Naive thymus-derived CD4-positive, alpha-beta T cell (primary cell): ENCODE results near the gene DNAJC17. TPM values are rescaled to one million over a fixed set of nuclear protein-coding genes. Genes with fewer than 3 reads are reported as not detected.

ENCODE experiments used
- ATAC-seq: fragments of 150-1000 bp; cut with Tn5 transposase; 2 replicates; pipeline ENCODE4 v1.10.0; 2021; ENCODE audit warnings: mild to moderate bottlenecking, moderate library complexity
- CTCF ChIA-PET: fragments of 350-600 bp; sonication (Branson Sonifier 250); formaldehyde crosslinking; loops from one replicate; lab custom pipeline; 2021; ENCODE audit warnings: antibody characterized with exemption; lab: Charles Lee
- POLR2A ChIA-PET: fragments of 350-600 bp; sonication (Branson Sonifier 250); formaldehyde crosslinking; loops from one replicate; lab custom pipeline; 2021; ENCODE audit warnings: antibody characterized with exemption, inconsistent platforms; lab: Charles Lee
- DNase-seq, 9 donors: peaks; one replicate each; pipeline versions ENCODE4 v3.0.0 to v3.0.0-alpha.2; 2020 to 2022; ENCODE audit warnings: mixed read lengths in 1 of 9
- H3K27ac ChIP-seq: one replicate; pipeline ENCODE4 v1.7.0; 2013; ENCODE audit warnings: mild to moderate bottlenecking, low read depth, low read length, moderate library complexity
- H3K27me3 ChIP-seq, 2 donors: one replicate each; pipeline ENCODE4 v1.7.0; 2013; ENCODE audit warnings: low read length in 2 of 2, mild to moderate bottlenecking in 2 of 2, moderate library complexity in 2 of 2; ENCODE audit not compliant: control insufficient read depth in 2 of 2, insufficient read depth in 2 of 2
- H3K36me3 ChIP-seq, 3 experiments: 1 replicate in 2 of 3; 2 replicates in 1 of 3; pipeline ENCODE4 v1.7.0; 2013; ENCODE audit warnings: low read length in 3 of 3, mild to moderate bottlenecking in 3 of 3, moderate library complexity in 1 of 3; ENCODE audit not compliant: insufficient read depth in 3 of 3, control insufficient read depth in 2 of 3
- H3K4me1 ChIP-seq, 2 donors: one replicate each; pipeline ENCODE4 v1.7.0; 2013; ENCODE audit warnings: low read length in 2 of 2, mild to moderate bottlenecking in 2 of 2, moderate library complexity in 1 of 2; ENCODE audit not compliant: control insufficient read depth in 2 of 2, insufficient read depth in 2 of 2
- H3K4me3 ChIP-seq: 2 replicates; pipeline ENCODE4 v1.7.0; 2013; ENCODE audit warnings: mild to moderate bottlenecking, low read length
- H3K9me3 ChIP-seq, 3 experiments: 1 replicate in 2 of 3; 2 replicates in 1 of 3; pipeline ENCODE4 v1.7.0; 2013; ENCODE audit warnings: low read length in 3 of 3; ENCODE audit not compliant: control insufficient read depth in 2 of 3
- H3K27ac Mint-ChIP-seq, 9 donors: one replicate each; pipeline ENCODE4 v1.8.0; 2020 to 2022; ENCODE audit warnings: mixed read lengths in 9 of 9, mild to moderate bottlenecking in 8 of 9, moderate library complexity in 5 of 9, inconsistent platforms in 2 of 9
- H3K27me3 Mint-ChIP-seq, 5 donors: one replicate each; pipeline ENCODE4 v1.8.0; 2021 to 2022; ENCODE audit warnings: mixed read lengths in 5 of 5, mild to moderate bottlenecking in 1 of 5
- H3K36me3 Mint-ChIP-seq, 5 donors: one replicate each; pipeline ENCODE4 v1.8.0; 2020 to 2022; ENCODE audit warnings: mixed read lengths in 5 of 5, mild to moderate bottlenecking in 3 of 5, inconsistent platforms in 1 of 5
- H3K4me1 Mint-ChIP-seq, 7 donors: one replicate each; pipeline ENCODE4 v1.8.0; 2020 to 2022; ENCODE audit warnings: mixed read lengths in 7 of 7, mild to moderate bottlenecking in 3 of 7, inconsistent platforms in 1 of 7
- H3K4me3 Mint-ChIP-seq, 10 donors: one replicate each; pipeline ENCODE4 v1.8.0; 2020 to 2022; ENCODE audit warnings: mild to moderate bottlenecking in 10 of 10, mixed read lengths in 10 of 10, moderate library complexity in 6 of 10, inconsistent platforms in 2 of 10
- H3K9me3 Mint-ChIP-seq, 11 donors: one replicate each; pipeline ENCODE4 v1.8.0; 2020 to 2022; ENCODE audit warnings: mixed read lengths in 11 of 11, mild to moderate bottlenecking in 4 of 11, inconsistent platforms in 1 of 11, moderate library complexity in 1 of 11
- intact Hi-C, 2 donors: fragments of 100-400 bp; cut with micrococcal nuclease; formaldehyde crosslinking; loops; one replicate each; pipeline ENCODE4 v1.15.1; 2023
- polyA plus RNA-seq, 2 donors: library from polyadenylated mRNA; unstranded; fragments of 300-500 nt; fragmentation: Illumina TruSeq; gene quantifications; one replicate each; pipeline ENCODE4 v1.2.3, GENCODE V29; 2021
- total RNA-seq, 6 experiments: library from RNA in 5 of 6; stranded (reverse) in 5 of 6; gene quantifications; 1 replicate in 5 of 6; 2 replicates in 1 of 6; pipeline ENCODE4 v1.2.3 and lab custom pipeline; 2021 to 2026

The DNAJC17 gene
- total and polyA plus RNA-seq, 7 experiments from 2014 or later = 28.8 to 50.9 (median 35.5) TPM

DNA sequence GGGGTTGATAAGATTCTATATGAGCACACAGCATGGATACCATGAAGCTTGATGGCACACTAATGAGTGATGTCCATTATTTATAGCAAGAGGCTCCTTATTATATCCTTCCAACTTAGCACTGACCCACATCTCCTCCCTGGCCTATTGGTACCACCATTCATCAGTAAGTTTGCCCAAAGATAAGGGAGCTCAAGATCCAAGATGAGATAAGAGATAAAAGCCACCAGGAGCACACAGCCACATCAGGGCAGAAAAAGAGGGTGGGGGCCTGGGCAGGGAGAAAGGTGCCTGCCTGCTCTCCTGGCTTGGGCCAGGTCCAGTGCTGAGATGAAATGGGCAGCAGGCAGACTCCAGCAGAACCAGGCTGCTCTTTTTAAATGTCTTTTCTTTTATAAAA is 25.6 kb upstream of the DNAJC17 start:
- peaks cover 0 to 7% (median 0%) of the 10 kb centered on the region in 5 donors for H3K27me3 Mint-ChIP-seq
- intact Hi-C loops = no loop called here
- DNase-seq = no peak
- ChIA-PET POLR2A (no interaction called here), CTCF (interaction anchor here (0.5 kb wide), 1 partner anchor 51 kb away, joined by 3 read pairs; no protein-coding TSS in a partner anchor)
- H3K4me3 Mint-ChIP-seq = no peak overlapping the region
- no peak overlapping the region for H3K27ac ChIP-seq
- ATAC-seq = no peak
- H3K4me1 Mint-ChIP-seq = no peaks in the 10 kb centered on the region
- H3K9me3 Mint-ChIP-seq = no peaks in the 10 kb centered on the region
- no peaks in the 10 kb centered on the region for H3K36me3 Mint-ChIP-seq
- H3K4me3 ChIP-seq = no peak overlapping the region
- no peaks in the 10 kb centered on the region for H3K9me3 ChIP-seq
- no peaks in the 10 kb centered on the region for H3K27me3 ChIP-seq
- no peaks in the 10 kb centered on the region for H3K36me3 ChIP-seq
- no peak overlapping the region for H3K27ac Mint-ChIP-seq
- no peaks in the 10 kb centered on the region for H3K4me1 ChIP-seq

DNA sequence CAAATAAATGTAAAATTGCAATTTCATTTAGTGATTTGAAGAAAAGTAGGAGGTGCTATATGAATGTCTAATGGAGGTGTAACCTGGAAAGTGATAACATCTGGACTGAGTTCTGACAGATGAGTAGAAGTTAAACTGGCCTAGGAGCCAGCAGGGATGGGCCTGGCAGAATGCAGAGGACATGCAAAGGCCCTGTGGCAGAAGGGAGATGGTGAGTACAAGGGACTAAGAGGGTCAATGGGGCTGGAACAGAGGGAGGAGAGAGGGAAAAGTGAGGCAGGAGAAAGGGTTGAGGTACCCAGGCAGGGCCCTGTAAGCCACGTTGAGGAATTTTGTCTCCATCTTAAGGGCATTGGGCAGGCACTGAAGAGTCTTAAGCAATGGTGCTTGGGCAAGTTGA is 24.6 kb upstream of the DNAJC17 start:
- Mint-ChIP-seq H3K27ac (no peak overlapping the region), H3K9me3 (no peaks in the 10 kb centered on the region), H3K4me1 (no peaks in the 10 kb centered on the region), H3K4me3 (no peak overlapping the region), H3K36me3 (no peaks in the 10 kb centered on the region), H3K27me3 (peaks cover 0 to 8% (median 0%) of the 10 kb centered on the region in 5 donors)
- no peaks in the 10 kb centered on the region for H3K4me1 ChIP-seq
- no peak for ATAC-seq
- intact Hi-C loops = no loop called here
- no peaks in the 10 kb centered on the region for H3K27me3 ChIP-seq
- POLR2A ChIA-PET = no interaction called here
- CTCF ChIA-PET = no interaction called here
- H3K27ac ChIP-seq = no peak overlapping the region
- no peaks in the 10 kb centered on the region for H3K9me3 ChIP-seq
- DNase-seq = no peak
- H3K4me3 ChIP-seq = no peak overlapping the region
- H3K36me3 ChIP-seq = no peaks in the 10 kb centered on the region

DNA sequence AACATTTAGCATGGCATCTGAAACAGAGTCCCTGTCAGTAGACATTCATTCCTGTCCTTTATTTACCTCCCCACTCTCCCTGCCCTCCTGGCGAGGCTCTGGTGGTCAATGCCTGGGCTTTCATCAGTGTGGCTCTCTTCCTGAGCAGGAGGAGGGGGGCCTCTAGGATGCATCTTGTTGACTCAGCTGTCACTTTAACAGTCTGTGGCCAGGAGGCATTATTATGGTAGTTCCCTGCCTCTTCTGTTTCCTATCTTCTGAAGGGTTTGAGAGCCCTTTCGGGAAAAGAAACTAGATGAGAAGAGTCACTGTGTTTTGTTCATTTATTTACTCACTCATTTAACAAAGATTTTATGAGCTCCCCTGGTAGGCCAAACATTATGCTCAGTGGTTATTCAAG is 23.6 kb upstream of the DNAJC17 start:
- DNase-seq (no peak), ATAC-seq (no peak)
- Mint-ChIP-seq H3K9me3 (no peaks in the 10 kb centered on the region), H3K4me3 (no peak overlapping the region), H3K27ac (no peak overlapping the region), H3K27me3 (peaks cover 0 to 13% (median 0%) of the 10 kb centered on the region in 5 donors), H3K4me1 (no peaks in the 10 kb centered on the region), H3K36me3 (no peaks in the 10 kb centered on the region)
- intact Hi-C loops = no loop called here
- Histone ChIP-seq H3K9me3 (no peaks in the 10 kb centered on the region), H3K27ac (no peak overlapping the region), H3K4me3 (no peak overlapping the region), H3K4me1 (no peaks in the 10 kb centered on the region), H3K27me3 (no peaks in the 10 kb centered on the region), H3K36me3 (no peaks in the 10 kb centered on the region)
- CTCF ChIA-PET = interaction anchor here (0.8 kb wide), 1 partner anchor 18 kb away, joined by 3 read pairs; no protein-coding TSS in a partner anchor
- POLR2A ChIA-PET = interaction anchor here (0.7 kb wide), 1 partner anchor 136 kb away, joined by 4 read pairs; no protein-coding TSS in a partner anchor

DNA sequence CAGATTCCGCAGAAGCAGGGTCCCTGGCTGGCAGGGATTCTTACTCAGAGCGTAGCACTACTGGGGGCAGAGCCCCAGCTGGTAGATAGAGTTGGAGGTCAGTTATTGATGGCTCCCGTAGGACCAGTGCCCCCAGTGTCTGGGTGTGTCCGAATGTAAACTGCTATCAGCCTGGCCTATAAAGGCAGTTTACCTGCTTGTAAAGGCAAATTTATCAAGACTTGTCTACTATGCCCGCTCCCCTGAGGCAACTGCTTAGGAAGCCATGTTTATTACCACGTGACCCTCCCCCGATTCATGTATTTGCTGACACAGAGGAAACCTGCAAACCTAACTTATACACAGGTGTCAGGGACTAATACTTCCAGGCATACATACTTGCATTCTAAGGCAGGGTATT is 21.8 kb upstream of the DNAJC17 start:
- Mint-ChIP-seq H3K36me3 (no peaks in the 10 kb centered on the region), H3K4me1 (no peaks in the 10 kb centered on the region), H3K9me3 (no peaks in the 10 kb centered on the region), H3K27ac (no peak overlapping the region), H3K27me3 (peaks cover 0 to 18% (median 0%) of the 10 kb centered on the region in 5 donors), H3K4me3 (no peak overlapping the region)
- no peak overlapping the region for H3K27ac ChIP-seq
- H3K4me1 ChIP-seq = no peaks in the 10 kb centered on the region
- H3K9me3 ChIP-seq = no peaks in the 10 kb centered on the region
- POLR2A ChIA-PET = no interaction called here
- H3K27me3 ChIP-seq = no peaks in the 10 kb centered on the region
- DNase-seq = no peak
- intact Hi-C loops = no loop called here
- H3K36me3 ChIP-seq = no peaks in the 10 kb centered on the region
- CTCF ChIA-PET = no interaction called here
- no peak for ATAC-seq
- no peak overlapping the region for H3K4me3 ChIP-seq

DNA sequence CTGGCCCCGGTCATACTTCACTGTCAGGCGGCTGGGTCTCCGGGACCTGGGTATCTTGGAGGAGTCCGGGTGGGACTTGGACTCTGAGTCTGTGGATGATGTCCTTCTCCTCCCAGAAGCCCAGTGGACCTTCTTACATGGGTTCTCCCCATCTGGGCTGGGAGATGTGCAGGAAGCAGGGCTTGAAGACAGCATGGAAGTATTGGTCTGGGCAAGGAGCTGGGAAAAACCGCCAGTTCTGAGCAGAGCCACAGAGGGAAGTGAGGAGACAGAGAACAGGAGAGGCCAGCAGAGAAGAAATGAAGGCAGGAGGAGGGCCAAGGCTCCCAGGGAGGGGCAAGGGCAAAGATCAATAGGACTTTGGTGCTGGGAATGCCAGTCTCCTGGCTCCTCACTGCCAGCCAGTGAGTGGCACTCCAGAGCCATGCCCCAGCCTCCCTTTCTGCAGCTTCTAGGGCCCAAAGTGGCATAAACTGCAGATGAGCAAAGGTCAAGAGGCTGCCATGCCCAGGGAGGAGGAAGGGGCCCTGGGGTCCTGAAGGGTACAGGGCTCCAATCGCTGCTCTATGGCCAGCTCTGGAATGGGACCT is 21.3 kb upstream of the DNAJC17 start, which contains the start of gene PPP1R14D:
PPP1R14D (minus strand) TSS at position 262 of the 590 bp plus-strand sequence; CDS start at position 195, 67 bp downstream.
- Histone ChIP-seq H3K4me3 (no peak within 1 kb of the TSS), H3K27ac (no peak within 1 kb of the TSS), H3K4me1 (no peaks in the 10 kb centered on the region), H3K9me3 (no peaks in the 10 kb centered on the region), H3K36me3 (no peaks in the 10 kb centered on the region), H3K27me3 (no peaks in the 10 kb centered on the region)
- POLR2A ChIA-PET = no interaction called here
- H3K9me3 Mint-ChIP-seq = no peaks in the 10 kb centered on the region
- no peak within 1 kb of the TSS for H3K4me3 Mint-ChIP-seq
- H3K36me3 Mint-ChIP-seq = no peaks in the 10 kb centered on the region
- peaks cover 0 to 20% (median 0%) of the 10 kb centered on the region in 5 donors for H3K27me3 Mint-ChIP-seq
- intact Hi-C loops = no loop called here
- DNase-seq = no peak
- CTCF ChIA-PET = interaction anchor here (0.7 kb wide), 1 partner anchor 46 kb away, joined by 4 read pairs; no protein-coding TSS in a partner anchor
- peak within 1 kb of the TSS in 2 of 9 donors; percentile 67 to 76 for H3K27ac Mint-ChIP-seq
- no peak for ATAC-seq
- no peaks in the 10 kb centered on the region for H3K4me1 Mint-ChIP-seq

DNA sequence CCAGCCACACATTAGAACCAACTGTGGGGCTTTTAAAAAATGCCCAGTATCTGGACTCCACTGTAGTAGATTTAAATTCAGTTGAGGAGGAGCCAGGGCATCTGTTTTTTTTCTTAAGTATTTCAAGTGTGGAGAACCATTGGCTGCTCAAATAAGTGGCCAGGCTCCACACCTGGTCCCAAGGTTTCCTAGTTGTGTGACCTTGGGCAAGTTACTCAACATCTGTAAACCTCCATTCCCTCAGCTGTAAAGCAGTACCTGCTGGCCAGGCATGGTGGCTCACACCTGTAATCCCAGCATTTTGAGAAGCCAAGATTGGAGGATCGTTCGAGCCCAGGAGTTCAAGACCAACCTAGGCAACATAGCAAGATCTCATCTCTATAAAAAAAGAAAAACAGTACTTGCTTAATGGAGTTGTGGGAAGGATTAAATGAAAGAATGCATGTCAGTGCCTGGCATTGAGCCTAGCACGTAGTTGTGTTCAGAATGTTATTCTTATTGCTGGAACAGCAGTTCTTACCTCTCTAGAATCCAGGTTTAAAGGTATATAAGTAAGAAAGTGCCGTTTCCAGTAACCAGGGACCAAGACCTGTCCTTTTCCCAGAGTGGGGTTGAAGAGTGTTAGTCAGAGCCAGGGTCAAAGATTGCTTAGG is 19.3 kb upstream of the DNAJC17 start:
- CTCF ChIA-PET = no interaction called here
- no peak overlapping the region for H3K4me3 ChIP-seq
- no peaks in the 10 kb centered on the region for H3K4me1 Mint-ChIP-seq

More for the DNA sequence above, 19.3 kb upstream of the DNAJC17 start:
- H3K36me3 Mint-ChIP-seq = no peaks in the 10 kb centered on the region
- Histone ChIP-seq H3K9me3 (no peaks in the 10 kb centered on the region), H3K27ac (no peak overlapping the region), H3K27me3 (no peaks in the 10 kb centered on the region), H3K36me3 (no peaks in the 10 kb centered on the region), H3K4me1 (no peaks in the 10 kb centered on the region)
- ATAC-seq = no peak
- H3K27ac Mint-ChIP-seq = no peak overlapping the region
- H3K9me3 Mint-ChIP-seq = no peaks in the 10 kb centered on the region
- intact Hi-C loops = no loop called here
- POLR2A ChIA-PET = interaction anchor here (0.6 to 0.8 kb wide), 3 partner anchors 14 to 408 kb away, joined by 3 to 4 read pairs (median 3); no protein-coding TSS in a partner anchor
- no peak overlapping the region for H3K4me3 Mint-ChIP-seq
- no peak for DNase-seq
- H3K27me3 Mint-ChIP-seq = peaks cover 0 to 20% (median 0%) of the 10 kb centered on the region in 5 donors
